Liver (tissue), 9 donors: ENCODE data around the gene TUBA4B. TPM values are rescaled to one million over a fixed set of nuclear protein-coding genes. Genes with fewer than 3 reads are reported as not detected.
A peak's percentile ranks its signal among the peaks of the same experiment; 100 is the strongest.

Source experiments
- DNase-seq: peaks from one replicate; pipeline ENCODE4 v3.0.0-alpha.2; 2017; ENCODE audit warnings: low spot score
- H3K27ac ChIP-seq, 2 donors: one replicate each; pipeline ENCODE4 v1.7.0; 2013; ENCODE audit warnings: inconsistent platforms in 2 of 2, low read length in 2 of 2, control low read depth in 1 of 2, low read depth in 1 of 2, mild to moderate bottlenecking in 1 of 2
- H3K27me3 ChIP-seq, 4 donors: one replicate each; pipeline versions ENCODE4 v1.6.1 to v1.7.0; 2013; ENCODE audit warnings: low read length in 3 of 4, inconsistent platforms in 1 of 4, mild to moderate bottlenecking in 1 of 4, moderate library complexity in 1 of 4; ENCODE audit not compliant: control insufficient read depth in 4 of 4, insufficient read depth in 4 of 4
- H3K36me3 ChIP-seq, 4 donors: one replicate each; pipeline versions ENCODE4 v1.6.1 to v1.7.0; 2013; ENCODE audit warnings: low read length in 3 of 4, mild to moderate bottlenecking in 3 of 4, low read depth in 1 of 4, moderate library complexity in 1 of 4; ENCODE audit not compliant: control insufficient read depth in 4 of 4, insufficient read depth in 3 of 4
- H3K4me1 ChIP-seq, 4 donors: one replicate each; pipeline versions ENCODE4 v1.6.1 to v1.7.0; 2013; ENCODE audit warnings: low read length in 3 of 4, mild to moderate bottlenecking in 3 of 4, moderate library complexity in 1 of 4; ENCODE audit not compliant: control insufficient read depth in 4 of 4, insufficient read depth in 4 of 4
- H3K4me3 ChIP-seq, 3 donors: one replicate each; pipeline versions ENCODE4 v1.6.1 to v1.7.0; 2013; ENCODE audit warnings: low read length in 3 of 3, control low read depth in 1 of 3, low read depth in 1 of 3, mild to moderate bottlenecking in 1 of 3
- H3K9ac ChIP-seq, 2 donors: one replicate each; pipeline ENCODE4 v1.7.0; 2013; ENCODE audit warnings: low read length in 2 of 2, mild to moderate bottlenecking in 2 of 2, moderate library complexity in 2 of 2, control low read depth in 1 of 2, low read depth in 1 of 2
- H3K9me3 ChIP-seq, 4 donors: one replicate each; pipeline versions ENCODE4 v1.6.1 to v1.7.0; 2013; ENCODE audit warnings: low read length in 3 of 4; ENCODE audit not compliant: control insufficient read depth in 4 of 4
- ATF3 ChIP-seq: IDR thresholded peaks from 2 replicates; pipeline ENCODE4 v1.6.1; 2016; ENCODE audit warnings: antibody characterized with exemption
- EGR1 ChIP-seq, 2 donors: IDR thresholded peaks; 2 replicates each; pipeline ENCODE4 v1.6.1; 2016 to 2018; ENCODE audit warnings: antibody characterized with exemption in 2 of 2, low read depth in 2 of 2
- FOXA1 ChIP-seq: IDR thresholded peaks from 2 replicates; pipeline ENCODE4 v1.6.1; 2016; ENCODE audit warnings: antibody characterized with exemption
- FOXA2 ChIP-seq: IDR thresholded peaks from 2 replicates; pipeline ENCODE4 v1.6.1; 2016; ENCODE audit warnings: antibody characterized with exemption
- GABPA ChIP-seq, 2 donors: IDR thresholded peaks in 1 of 2; conservative IDR thresholded peaks in 1 of 2; 2 replicates each; pipeline ENCODE4 v1.6.1; 2016; ENCODE audit warnings: antibody characterized with exemption in 2 of 2, mild to moderate bottlenecking in 1 of 2, moderate library complexity in 1 of 2
- HNF4A ChIP-seq, 2 donors: conservative IDR thresholded peaks; 2 replicates each; pipeline ENCODE4 v1.6.1; 2016; ENCODE audit warnings: antibody characterized with exemption in 2 of 2, mild to moderate bottlenecking in 2 of 2
- HNF4G ChIP-seq: IDR thresholded peaks from 2 replicates; pipeline ENCODE4 v1.6.1; 2016; ENCODE audit warnings: antibody characterized with exemption
- JUND ChIP-seq, 2 donors: IDR thresholded peaks; 2 replicates each; pipeline ENCODE4 v1.6.1; 2016; ENCODE audit warnings: antibody characterized with exemption in 2 of 2
- NR2F2 ChIP-seq: IDR thresholded peaks from 2 replicates; pipeline ENCODE4 v1.6.1; 2016; ENCODE audit warnings: antibody characterized with exemption
- RAD21 ChIP-seq, 2 donors: IDR thresholded peaks; 2 replicates each; pipeline ENCODE4 v1.6.1; 2016; ENCODE audit warnings: antibody characterized with exemption in 2 of 2, mild to moderate bottlenecking in 2 of 2
- RXRA ChIP-seq, 2 donors: IDR thresholded peaks; 2 replicates each; pipeline ENCODE4 v1.6.1; 2017 to 2018; ENCODE audit warnings: antibody characterized with exemption in 2 of 2, mild to moderate bottlenecking in 1 of 2
- SP1 ChIP-seq: IDR thresholded peaks from 2 replicates; pipeline ENCODE4 v1.6.1; 2018; ENCODE audit warnings: antibody characterized with exemption, mild to moderate bottlenecking
- TAF1 ChIP-seq: conservative IDR thresholded peaks from 2 replicates; pipeline ENCODE4 v1.6.1; 2016; ENCODE audit warnings: antibody characterized with exemption, mild to moderate bottlenecking
- YY1 ChIP-seq: IDR thresholded peaks from 2 replicates; pipeline ENCODE4 v1.6.1; 2016; ENCODE audit warnings: antibody characterized with exemption, mild to moderate bottlenecking
- ZBTB33 ChIP-seq: IDR thresholded peaks from 2 replicates; pipeline ENCODE4 v1.6.1; 2016; ENCODE audit warnings: antibody characterized with exemption
- WGBS: extraction: QIAGEN DNeasy Blood & Tissue Kit; methylation state at CpG from one replicate; pipeline ENCODE4 v1.1.7; 2013; 5-methylcytosine and 5-hydroxymethylcytosine counted together
- polyA plus RNA-seq, 2 donors: library from polyadenylated mRNA; stranded (reverse) in 1 of 2; unstranded in 1 of 2; fragments of 200-250 nt in 1 of 2; fragments of >200 nt in 1 of 2; fragmentation: Nextera tagmentation in 1 of 2; extraction: Ambion mirVana in 1 of 2; gene quantifications; one replicate each; pipeline versions ENCODE4 v1.2.1 to v1.2.3, GENCODE V29; 2013 to 2015
- total RNA-seq, 2 donors: library from RNA; depleted of rRNA; stranded (reverse); fragments of >200 nt; gene quantifications; one replicate each; pipeline ENCODE4 v1.2.3, GENCODE V29; 2014
- TF ChIP-seq, protein P1 (sequence below): IDR thresholded peaks from 2 replicates; pipeline ENCODE4 v1.6.1; 2016; ENCODE audit warnings: antibody characterized with exemption
- TF ChIP-seq, protein P2 (sequence below): IDR thresholded peaks from 2 replicates; pipeline ENCODE4 v1.6.1; 2016; ENCODE audit warnings: antibody characterized with exemption, mild to moderate bottlenecking
- TF ChIP-seq, protein P3 (sequence below): fragments of 150-350 bp; IDR thresholded peaks from 2 replicates; pipeline ENCODE4 v1.5.1; 2017; ENCODE audit warnings: improper control_type of control experiment, low read depth, low read length; ENCODE audit not compliant: missing input control
- donor health status: healthy.
- donor health status: healthy.
- donor health status: healthy.
- donor health status: healthy.
- donor health status: healthy.

TUBA4B gene
- total and polyA plus RNA-seq, 4 donors: 0.08 to 0.20 (median 0.19) TPM; not detected in 1

- peaks cover 2 to 32% (median 28%) of the 10 kb centered on the region in 4 donors for H3K36me3 ChIP-seq
- H3K9me3 ChIP-seq: no peaks in the 10 kb centered on the region
- DNase-seq: peak; percentile 95
- peak within 1 kb of the TSS; percentile 96 to 98 for H3K27ac ChIP-seq
- peak in 1 of 2 donors; percentile 25 for TF ChIP-seq RAD21 (IDR thresholded peaks at IDR 0.05)
- TF ChIP-seq, protein P1, sequence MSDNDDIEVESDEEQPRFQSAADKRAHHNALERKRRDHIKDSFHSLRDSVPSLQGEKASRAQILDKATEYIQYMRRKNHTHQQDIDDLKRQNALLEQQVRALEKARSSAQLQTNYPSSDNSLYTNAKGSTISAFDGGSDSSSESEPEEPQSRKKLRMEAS: no peak
- TF ChIP-seq ZBTB33: no peak
- TF ChIP-seq NR2F2: no peak
- TF ChIP-seq HNF4A (conservative IDR thresholded peaks at IDR 0.05): peak; percentile 11 to 17
- TF ChIP-seq RXRA (IDR thresholded peaks at IDR 0.05): peak in 1 of 2 donors; percentile 20
- peak; percentile 55 to 65 for TF ChIP-seq JUND (IDR thresholded peaks at IDR 0.05)
- TF ChIP-seq, protein P2, sequence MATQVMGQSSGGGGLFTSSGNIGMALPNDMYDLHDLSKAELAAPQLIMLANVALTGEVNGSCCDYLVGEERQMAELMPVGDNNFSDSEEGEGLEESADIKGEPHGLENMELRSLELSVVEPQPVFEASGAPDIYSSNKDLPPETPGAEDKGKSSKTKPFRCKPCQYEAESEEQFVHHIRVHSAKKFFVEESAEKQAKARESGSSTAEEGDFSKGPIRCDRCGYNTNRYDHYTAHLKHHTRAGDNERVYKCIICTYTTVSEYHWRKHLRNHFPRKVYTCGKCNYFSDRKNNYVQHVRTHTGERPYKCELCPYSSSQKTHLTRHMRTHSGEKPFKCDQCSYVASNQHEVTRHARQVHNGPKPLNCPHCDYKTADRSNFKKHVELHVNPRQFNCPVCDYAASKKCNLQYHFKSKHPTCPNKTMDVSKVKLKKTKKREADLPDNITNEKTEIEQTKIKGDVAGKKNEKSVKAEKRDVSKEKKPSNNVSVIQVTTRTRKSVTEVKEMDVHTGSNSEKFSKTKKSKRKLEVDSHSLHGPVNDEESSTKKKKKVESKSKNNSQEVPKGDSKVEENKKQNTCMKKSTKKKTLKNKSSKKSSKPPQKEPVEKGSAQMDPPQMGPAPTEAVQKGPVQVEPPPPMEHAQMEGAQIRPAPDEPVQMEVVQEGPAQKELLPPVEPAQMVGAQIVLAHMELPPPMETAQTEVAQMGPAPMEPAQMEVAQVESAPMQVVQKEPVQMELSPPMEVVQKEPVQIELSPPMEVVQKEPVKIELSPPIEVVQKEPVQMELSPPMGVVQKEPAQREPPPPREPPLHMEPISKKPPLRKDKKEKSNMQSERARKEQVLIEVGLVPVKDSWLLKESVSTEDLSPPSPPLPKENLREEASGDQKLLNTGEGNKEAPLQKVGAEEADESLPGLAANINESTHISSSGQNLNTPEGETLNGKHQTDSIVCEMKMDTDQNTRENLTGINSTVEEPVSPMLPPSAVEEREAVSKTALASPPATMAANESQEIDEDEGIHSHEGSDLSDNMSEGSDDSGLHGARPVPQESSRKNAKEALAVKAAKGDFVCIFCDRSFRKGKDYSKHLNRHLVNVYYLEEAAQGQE: peak; percentile 70
- TF ChIP-seq FOXA1: no peak
- no peak for TF ChIP-seq ATF3
- TF ChIP-seq HNF4G: no peak
- no peak for TF ChIP-seq GABPA (IDR thresholded peaks at IDR 0.05 in 1 of 2, conservative IDR thresholded peaks at IDR 0.05 in 1 of 2)
- no peak for TF ChIP-seq EGR1 (IDR thresholded peaks at IDR 0.05; ENCODE audit: low read depth in 2 of 2)
- TF ChIP-seq, protein P3, sequence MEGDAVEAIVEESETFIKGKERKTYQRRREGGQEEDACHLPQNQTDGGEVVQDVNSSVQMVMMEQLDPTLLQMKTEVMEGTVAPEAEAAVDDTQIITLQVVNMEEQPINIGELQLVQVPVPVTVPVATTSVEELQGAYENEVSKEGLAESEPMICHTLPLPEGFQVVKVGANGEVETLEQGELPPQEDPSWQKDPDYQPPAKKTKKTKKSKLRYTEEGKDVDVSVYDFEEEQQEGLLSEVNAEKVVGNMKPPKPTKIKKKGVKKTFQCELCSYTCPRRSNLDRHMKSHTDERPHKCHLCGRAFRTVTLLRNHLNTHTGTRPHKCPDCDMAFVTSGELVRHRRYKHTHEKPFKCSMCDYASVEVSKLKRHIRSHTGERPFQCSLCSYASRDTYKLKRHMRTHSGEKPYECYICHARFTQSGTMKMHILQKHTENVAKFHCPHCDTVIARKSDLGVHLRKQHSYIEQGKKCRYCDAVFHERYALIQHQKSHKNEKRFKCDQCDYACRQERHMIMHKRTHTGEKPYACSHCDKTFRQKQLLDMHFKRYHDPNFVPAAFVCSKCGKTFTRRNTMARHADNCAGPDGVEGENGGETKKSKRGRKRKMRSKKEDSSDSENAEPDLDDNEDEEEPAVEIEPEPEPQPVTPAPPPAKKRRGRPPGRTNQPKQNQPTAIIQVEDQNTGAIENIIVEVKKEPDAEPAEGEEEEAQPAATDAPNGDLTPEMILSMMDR: no peak
- TF ChIP-seq TAF1: peak; percentile 53
- TF ChIP-seq FOXA2: no peak
- peak; percentile 67 for TF ChIP-seq SP1
- peak; percentile 68 for TF ChIP-seq YY1
- H3K4me1 ChIP-seq: peaks cover 7 to 24% (median 14%) of the 10 kb centered on the region in 4 donors
- WGBS: 3% methylated on average over 65 of the region's 65 CpGs
- peak within 1 kb of the TSS; percentile 55 to 80 (median 72) for H3K4me3 ChIP-seq
- peak within 1 kb of the TSS; percentile 89 to 94 for H3K9ac ChIP-seq
- no peaks in the 10 kb centered on the region for H3K27me3 ChIP-seq
Observed at GRCh38 chr2:219279151-219279915, 26.3 kb downstream of the TUBA4B start, which contains the start of gene DNAJB2. TSS of gene DNAJB2 (plus strand) at chr2:219279366. CDS start at chr2:219279834, 468 bp downstream.
